ENCODE measurements around the gene TNNT2. TPM values are rescaled to one million over a fixed set of nuclear protein-coding genes. Genes with fewer than 3 reads are reported as not detected.

The TNNT2 gene
- total and polyA plus RNA-seq, 2 donors (not counting 3 experiments of a cell fraction or from before 2014, with no cell fraction given) = not detected

GRCh38 chr1:201408834-201409200 lies 31.3 kb upstream of the TNNT2 start:
- H3K4me2 ChIP-seq (ENCODE audit: insufficient read depth, low read length) = no peak overlapping the region
- H3K79me2 ChIP-seq (ENCODE audit: control insufficient read depth, insufficient read depth, low read length) = no peaks in the 10 kb centered on the region
- H3K9ac ChIP-seq (replicated peaks; ENCODE audit: extremely low read depth, insufficient read depth, low read length) = no peak overlapping the region
- H3K9me3 ChIP-seq (replicated peaks; ENCODE audit: control insufficient read depth, insufficient read depth, low read length) = no peaks in the 10 kb centered on the region
- no peak for DNase-seq (ENCODE audit: low read depth, low spot score)
- H4K20me1 ChIP-seq (replicated peaks; ENCODE audit: control insufficient read depth, extremely low read depth, insufficient read depth, low read length) = no peaks in the 10 kb centered on the region
- H3K27me3 ChIP-seq (ENCODE audit: control insufficient read depth in 2 of 2, insufficient read depth in 2 of 2, low read length in 2 of 2) = peaks cover 5 to 8% of the 10 kb centered on the region in 2 experiments
- no peak overlapping the region for H3K27ac ChIP-seq (ENCODE audit: insufficient read depth, low read depth, low read length)
- dilution Hi-C loops (cut with MboI; ENCODE audit: extremely low pct_ligation_motif_present, low sequenced_read_pairs) = no loop called here
- BruUV-seq (replicated peaks) = no TSS peak
- H2AFZ ChIP-seq (ENCODE audit: low read depth, low read length) = no peak overlapping the region
- TF ChIP-seq JUN (IDR thresholded peaks at IDR 0.05; ENCODE audit: borderline replicate concordance, insufficient read depth, insufficient read length, low read depth) (no peak), EZH2 (IDR thresholded peaks at IDR 0.05; ENCODE audit: borderline replicate concordance, low read depth, low read length, severe bottlenecking) (no peak), POLR2A (IDR thresholded peaks at IDR 0.05; ENCODE audit: low read depth, low read length) (no peak), MAX (IDR thresholded peaks at IDR 0.05; ENCODE audit: insufficient read depth, insufficient read length) (no peak), GATA2 (IDR thresholded peaks at IDR 0.05; ENCODE audit: insufficient read depth, insufficient read length, low read depth, low read length) (no peak), FOS (IDR thresholded peaks at IDR 0.05; ENCODE audit: borderline replicate concordance, insufficient read depth, low read length) (no peak), POLR2AphosphoS5 (IDR thresholded peaks at IDR 0.05; ENCODE audit: insufficient read depth, low read depth, low read length) (no peak), MYC (IDR thresholded peaks at IDR 0.05; ENCODE audit: low read depth, low read length) (no peak), CTCF (IDR thresholded peaks at IDR 0.05; ENCODE audit: extremely low read depth in 1 of 2, insufficient read depth in 1 of 2, low read depth in 1 of 2, low read length in 2 of 2) (no peak)
- no peaks in the 10 kb centered on the region for H3K4me1 ChIP-seq (ENCODE audit: control insufficient read depth, extremely low read depth, insufficient read depth, low read length)
- FAIRE-seq = no peak
- intact Hi-C loops (cut with micrococcal nuclease) = loop anchor here (1.0 kb wide), 1 partner anchor 61 kb away; no protein-coding TSS in a partner anchor
- CTCF ChIA-PET = interaction anchor here (0.9 to 2.0 kb wide), 10 partner anchors 10 to 154 kb away, joined by 3 to 14 read pairs (median 6); no protein-coding TSS in a partner anchor
- H3K4me3 ChIP-seq (replicated peaks in 1 of 3; ENCODE audit: insufficient read depth in 1 of 3, low read depth in 1 of 3, low read length in 3 of 3) = no peak overlapping the region
- no peaks in the 10 kb centered on the region for H3K9me1 ChIP-seq (replicated peaks; ENCODE audit: control insufficient read depth, extremely low read depth, insufficient read depth, low read length)
- POLR2A ChIA-PET = no interaction called here
- no peaks in the 10 kb centered on the region for H3K36me3 ChIP-seq (ENCODE audit: control insufficient read depth in 2 of 2, extremely low read depth in 1 of 2, insufficient read depth in 2 of 2, low read length in 2 of 2)

All from endothelial cell of umbilical vein (primary cell).